ENCODE results near the gene MAPK12. TPM values are rescaled to one million over a fixed set of nuclear protein-coding genes. Genes with fewer than 3 reads are reported as not detected.

The MAPK12 gene
- total and polyA plus RNA-seq, 10 of the 15 experiments (the other 5 are each of a cell fraction or from before 2014, with no cell fraction given), result 1.1 to 38.9 (median 16.3) TPM

- 44% methylated on average over 21 of the region's 22 CpGs for WGBS (ENCODE audit: insufficient coverage, insufficient replicate concordance, low lambda C conversion rate, missing lambda C conversion rate)
- Histone ChIP-seq H3K36me3 (ENCODE audit: control insufficient read depth in 2 of 2, insufficient read depth in 2 of 2, low read length in 1 of 2) (peaks cover 2 to 3% of the 10 kb centered on the region in 2 experiments; a peak in 2 of 4 replicates), H3K4me2 (ENCODE audit: control insufficient read depth, insufficient read depth) (peak overlapping the region; percentile 99), H3K9ac (ENCODE audit: control insufficient read depth, insufficient read depth, low read length) (peak overlapping the region; percentile 96), H3K27me3 (replicated peaks in 1 of 2; ENCODE audit: control insufficient read depth in 2 of 2, insufficient read depth in 2 of 2, low read length in 1 of 2) (no peaks in the 10 kb centered on the region), H3K9me3 (replicated peaks; ENCODE audit: control insufficient read depth, insufficient read depth, low read length) (no peaks in the 10 kb centered on the region), H4K20me1 (ENCODE audit: control insufficient read depth, insufficient read depth) (peaks cover 4% of the 10 kb centered on the region; the same call in 1 of the 2 replicates), H3K4me1 (ENCODE audit: control insufficient read depth, insufficient read depth, low read length) (peaks cover 64% of the 10 kb centered on the region), H3K27ac (ENCODE audit: control insufficient read depth, insufficient read depth) (peak overlapping the region; percentile 78), H3K79me2 (ENCODE audit: control insufficient read depth, insufficient read depth, low read length) (peaks cover 75% of the 10 kb centered on the region), H3K4me3 (peak overlapping the region; percentile 91), H2AFZ (ENCODE audit: control insufficient read depth, low read depth, low read length) (no peak overlapping the region)
- no peak for DNase-seq (ENCODE audit: low read depth, low spot score)
- TSS peak; percentile 41 for BruUV-seq (replicated peaks)
- ChIA-PET SMC1A (ENCODE audit: uncharacterized antibody, unreplicated experiment) (interaction anchor here (1.5 to 4.2 kb wide), 2 partner anchors 10 to 11 kb away, joined by 5 to 21 read pairs; no protein-coding TSS in a partner anchor), RAD21 (ENCODE audit: unreplicated experiment) (interaction anchor here (0.8 to 3.8 kb wide), 4 partner anchors 10 to 37 kb away, joined by 4 to 13 read pairs (median 8); no protein-coding TSS in a partner anchor), CTCF (interaction anchor here (0.9 to 4.0 kb wide), 6 partner anchors 10 to 277 kb away, joined by 3 to 17 read pairs (median 12); partner anchors contain the start of gene DENND6B), POLR2A (interaction anchor here (0.6 to 3.8 kb wide), 8 partner anchors 8 to 227 kb away, joined by 3 to 22 read pairs (median 4); partner anchors contain the start of gene DENND6B)
- intact Hi-C loops (cut with micrococcal nuclease; ENCODE audit: unreplicated experiment), result no loop called here
- in situ Hi-C loops (cut with MboI), result no loop called here
- peak; percentile 2 for ATAC-seq
- TF ChIP-seq LARP7 (IDR thresholded peaks at IDR 0.05), result 0 out of 2 replicates have a peak, but pooled peaks have one; percentile 36
- TF ChIP-seq HDGF (IDR thresholded peaks at IDR 0.05), result peak; percentile 47; the same call in 1 of the 2 replicates
- no peak for TF ChIP-seq RUNX3 (IDR thresholded peaks at IDR 0.05; ENCODE audit: low read length)
- TF ChIP-seq NR2C2 (IDR thresholded peaks at IDR 0.05; ENCODE audit: borderline replicate concordance, control insufficient read depth, insufficient read length, low read depth), result no peak
- TF ChIP-seq GATAD2B (conservative IDR thresholded peaks at IDR 0.05; ENCODE audit: low read depth), result 0 out of 2 replicates have a peak, but pooled peaks have one; percentile 28
- 0 out of 2 replicates have a peak, but pooled peaks have one; percentile 8 for TF ChIP-seq POLR2AphosphoS2 (IDR thresholded peaks at IDR 0.05; ENCODE audit: low read depth, low read length)
- FAIRE-seq, result no peak
These were observed 43.3 kb upstream of the MAPK12 start for GRCh38 chr22:50304528-50305392.
